GM23338 (cell line): Measurements from ENCODE around the gene CORT. TPM values are rescaled to one million over a fixed set of nuclear protein-coding genes. Genes with fewer than 3 reads are reported as not detected.

Experiments
- ATAC-seq: fragments of 200-7000 bp; cut with Tn5 transposase; 3 replicates; pipeline ENCODE4 v1.9.1; 2020
- DNase-seq: peaks from one replicate; pipeline ENCODE4 v3.0.0-alpha.2; 2015; ENCODE audit warnings: low spot score
- H2AFZ ChIP-seq: fragments of 200-600 bp; sonication (generic); 2 replicates; pipeline ENCODE4 v1.8.0; 2016; ENCODE audit warnings: antibody characterized with exemption, mild to moderate bottlenecking, moderate library complexity
- H3F3A ChIP-seq: fragments of 200-600 bp; sonication (generic); replicated peaks from 2 replicates; pipeline ENCODE4 v1.8.0; 2017; ENCODE audit warnings: antibody characterized with exemption, mixed run types, low read depth
- H3K27ac ChIP-seq: fragments of 200-600 bp; sonication (generic); 2 replicates; pipeline ENCODE4 v1.6.1; 2016; ENCODE audit warnings: low read depth
- H3K27me3 ChIP-seq: fragments of 200-600 bp; sonication (generic); 2 replicates; pipeline ENCODE4 v1.8.0; 2016; ENCODE audit warnings: mild to moderate bottlenecking, mixed run types, moderate library complexity; ENCODE audit not compliant: insufficient read depth
- H3K36me3 ChIP-seq: fragments of 200-600 bp; sonication (generic); 2 replicates; pipeline ENCODE4 v1.8.0; 2016; ENCODE audit warnings: mild to moderate bottlenecking; ENCODE audit not compliant: insufficient read depth
- H3K4me1 ChIP-seq: fragments of 200-600 bp; sonication (generic); 2 replicates; pipeline ENCODE4 v1.8.0; 2016; ENCODE audit warnings: mild to moderate bottlenecking, moderate library complexity; ENCODE audit not compliant: insufficient read depth
- H3K4me2 ChIP-seq: fragments of 200-600 bp; sonication (generic); 2 replicates; pipeline ENCODE4 v1.7.1; 2017; ENCODE audit warnings: mixed run types
- H3K4me3 ChIP-seq: fragments of 200-600 bp; sonication (generic); 2 replicates; pipeline ENCODE4 v1.6.1; 2016; ENCODE audit warnings: mixed run types
- H3K79me2 ChIP-seq: fragments of 200-600 bp; sonication (generic); replicated peaks from 2 replicates; pipeline ENCODE4 v1.8.0; 2017; ENCODE audit warnings: mild to moderate bottlenecking; ENCODE audit not compliant: insufficient read depth
- H3K9me2 ChIP-seq: fragments of 200-600 bp; sonication (generic); 2 replicates; pipeline ENCODE4 v1.8.0; 2017; ENCODE audit not compliant: insufficient read depth
- H4K20me1 ChIP-seq: fragments of 200-600 bp; sonication (generic); replicated peaks from 2 replicates; pipeline ENCODE4 v1.8.0; 2017; ENCODE audit warnings: mild to moderate bottlenecking; ENCODE audit not compliant: insufficient read depth
- H3K27ac Mint-ChIP-seq: 2 replicates; pipeline ENCODE4 v1.8.0; 2020; ENCODE audit warnings: inconsistent platforms, mild to moderate bottlenecking, moderate library complexity, mixed read lengths
- H3K27me3 Mint-ChIP-seq: 3 replicates; pipeline ENCODE4 v1.8.0; 2022; ENCODE audit warnings: low read depth, mild to moderate bottlenecking, moderate library complexity, mixed read lengths, inconsistent platforms; ENCODE audit not compliant: insufficient read depth, poor library complexity
- H3K36me3 Mint-ChIP-seq: 3 replicates; pipeline ENCODE4 v1.8.0; 2021; ENCODE audit warnings: low read depth, mild to moderate bottlenecking, inconsistent platforms, moderate library complexity, mixed read lengths
- H3K4me1 Mint-ChIP-seq: 3 replicates; pipeline ENCODE4 v1.8.0; 2020; ENCODE audit warnings: mild to moderate bottlenecking, inconsistent platforms, mixed read lengths
- H3K4me3 Mint-ChIP-seq: 3 replicates; pipeline ENCODE4 v1.8.0; 2021; ENCODE audit warnings: moderate library complexity, mild to moderate bottlenecking, inconsistent platforms, mixed read lengths
- H3K9me3 Mint-ChIP-seq: 3 replicates; pipeline ENCODE4 v1.8.0; 2020; ENCODE audit warnings: moderate library complexity, mild to moderate bottlenecking, inconsistent platforms, mixed read lengths
- CREB1 ChIP-seq: fragments of 250-450 bp; sonication (Bioruptor Pico); IDR thresholded peaks from 2 replicates; pipeline ENCODE4 v1.5.0; 2020; ENCODE audit warnings: low read depth, mild to moderate bottlenecking, moderate library complexity
- CTCF ChIP-seq, 2 experiments: fragments of 200-600 bp in 1 of 2; sonication (generic) in 1 of 2; conservative IDR thresholded peaks; 2 replicates each; pipeline versions ENCODE4 v1.5.1 to v1.6.1; 2016 to 2017; ENCODE audit warnings: antibody characterized with exemption in 2 of 2, low read depth in 2 of 2, mild to moderate bottlenecking in 2 of 2, moderate library complexity in 1 of 2
- ETS1 ChIP-seq: IDR thresholded peaks from 2 replicates; pipeline ENCODE4 v1.6.1; 2016; ENCODE audit warnings: antibody characterized with exemption
- EZH2 ChIP-seq: fragments of 200-600 bp; sonication (generic); IDR thresholded peaks from one replicate; pipeline ENCODE4 v1.8.0; 2017; ENCODE audit warnings: antibody characterized with exemption, mild to moderate bottlenecking, low read depth; ENCODE audit not compliant: unreplicated experiment
- EZH2phosphoT487 ChIP-seq: fragments of 200-600 bp; sonication (generic); IDR thresholded peaks from one replicate; pipeline ENCODE4 v1.8.1; 2018; ENCODE audit warnings: antibody characterized with exemption; ENCODE audit not compliant: unreplicated experiment
- JUNB ChIP-seq: IDR thresholded peaks from one replicate; pipeline ENCODE4 v1.6.1; 2016; ENCODE audit warnings: antibody characterized with exemption; ENCODE audit not compliant: unreplicated experiment
- NANOG ChIP-seq: IDR thresholded peaks from 2 replicates; pipeline ENCODE4 v1.6.1; 2016; ENCODE audit warnings: antibody characterized with exemption, borderline replicate concordance
- POLR2AphosphoS5 ChIP-seq: IDR thresholded peaks from 2 replicates; pipeline ENCODE4 v1.6.1; 2016; ENCODE audit warnings: antibody characterized with exemption, low read depth
- REST ChIP-seq: IDR thresholded peaks from one replicate; pipeline ENCODE4 v1.6.1; 2018; ENCODE audit warnings: antibody characterized with exemption; ENCODE audit not compliant: unreplicated experiment
- ZNF114 ChIP-seq: fragments of 250-450 bp; sonication (Bioruptor Pico); IDR thresholded peaks from 2 replicates; pipeline ENCODE4 v1.5.0; 2020; ENCODE audit warnings: mild to moderate bottlenecking, moderate library complexity
- ZNF331 ChIP-seq: fragments of 250-450 bp; sonication (Bioruptor Pico); IDR thresholded peaks from 2 replicates; pipeline ENCODE4 v1.5.0; 2020; ENCODE audit warnings: low read depth, mild to moderate bottlenecking, moderate library complexity
- polyA plus RNA-seq: library from polyadenylated mRNA; unstranded; fragments of >200 nt; fragmentation: Nextera tagmentation; extraction: Ambion mirVana; gene quantifications from 2 replicates; pipeline ENCODE4 v1.2.1, GENCODE V29; 2016
- total RNA-seq: library from RNA; depleted of rRNA; stranded (reverse); fragments of >200 nt; shearing (Covaris generic); gene quantifications from 2 replicates; pipeline ENCODE4 v1.2.3, GENCODE V29; 2014

Gene CORT
- total and polyA plus RNA-seq, 2 experiments from 2014 or later, result 1.4 TPM; not detected in 1

- H3K4me2 ChIP-seq, result peak overlapping the region; percentile 96
- H3K27ac Mint-ChIP-seq, result peak overlapping the region; percentile 83
- H3K4me1 ChIP-seq, result peaks cover 20% of the 10 kb centered on the region
- H3K79me2 ChIP-seq, result peaks cover 68% of the 10 kb centered on the region
- no peak for TF ChIP-seq CREB1 (CRISPR knock-in tag)
- no peak for TF ChIP-seq ETS1
- TF ChIP-seq EZH2, result no peak
- no peak for TF ChIP-seq EZH2phosphoT487
- TF ChIP-seq REST, result no peak
- peak overlapping the region; percentile 86 for H2AFZ ChIP-seq
- peaks cover 21% of the 10 kb centered on the region for H4K20me1 ChIP-seq
- DNase-seq (no peak), ATAC-seq (no peak)
- no peaks in the 10 kb centered on the region for H3K36me3 ChIP-seq
- no peaks in the 10 kb centered on the region for H3K9me3 Mint-ChIP-seq
- H3K27me3 Mint-ChIP-seq, result peaks cover 11% of the 10 kb centered on the region
- peak overlapping the region; percentile 97 for H3K27ac ChIP-seq
- H3K4me3 ChIP-seq, result peak overlapping the region; percentile 99
- peaks cover 11% of the 10 kb centered on the region for H3F3A ChIP-seq
- no peaks in the 10 kb centered on the region for H3K27me3 ChIP-seq
- peaks cover 22% of the 10 kb centered on the region for H3K4me1 Mint-ChIP-seq
- H3K4me3 Mint-ChIP-seq, result peak overlapping the region; percentile 94
- H3K9me2 ChIP-seq, result no peaks in the 10 kb centered on the region
- H3K36me3 Mint-ChIP-seq, result peaks cover 4% of the 10 kb centered on the region; the same call in 2 of the 3 replicates
Observed at GRCh38 chr1:10475510-10475909, 25.7 kb downstream of the CORT start.

GRCh38 chr1:10479296-10479695, 29.5 kb downstream of the CORT start:
- Histone ChIP-seq H4K20me1 (peaks cover 21% of the 10 kb centered on the region), H3K36me3 (no peaks in the 10 kb centered on the region), H2AFZ (no peak overlapping the region), H3K4me2 (no peak overlapping the region), H3F3A (peaks cover 11% of the 10 kb centered on the region), H3K27ac (no peak overlapping the region), H3K27me3 (no peaks in the 10 kb centered on the region), H3K79me2 (peaks cover 90% of the 10 kb centered on the region), H3K4me3 (no peak overlapping the region), H3K4me1 (peaks cover 11% of the 10 kb centered on the region), H3K9me2 (no peaks in the 10 kb centered on the region)
- H3K36me3 Mint-ChIP-seq, result no peaks in the 10 kb centered on the region
- peaks cover 13% of the 10 kb centered on the region for H3K4me1 Mint-ChIP-seq
- H3K9me3 Mint-ChIP-seq, result no peaks in the 10 kb centered on the region
- no peak for TF ChIP-seq NANOG
- TF ChIP-seq CREB1 (CRISPR knock-in tag), result no peak
- TF ChIP-seq POLR2AphosphoS5, result no peak
- TF ChIP-seq EZH2phosphoT487, result no peak
- no peak for TF ChIP-seq ZNF114 (CRISPR knock-in tag)
- no peak for TF ChIP-seq ZNF331
- no peak for TF ChIP-seq JUNB
- no peak for TF ChIP-seq CTCF (conservative IDR thresholded peaks at IDR 0.05; ENCODE audit: low read depth in 2 of 2)
- H3K4me3 Mint-ChIP-seq, result no peak overlapping the region
- DNase-seq, result no peak
- no peak overlapping the region for H3K27ac Mint-ChIP-seq
- peaks cover 3% of the 10 kb centered on the region for H3K27me3 Mint-ChIP-seq
- no peak for ATAC-seq
